ENCODE data around the gene CDCA5.
A peak's percentile ranks its signal among the peaks of the same experiment; 100 is the strongest.

The CDCA5 gene

DNA sequence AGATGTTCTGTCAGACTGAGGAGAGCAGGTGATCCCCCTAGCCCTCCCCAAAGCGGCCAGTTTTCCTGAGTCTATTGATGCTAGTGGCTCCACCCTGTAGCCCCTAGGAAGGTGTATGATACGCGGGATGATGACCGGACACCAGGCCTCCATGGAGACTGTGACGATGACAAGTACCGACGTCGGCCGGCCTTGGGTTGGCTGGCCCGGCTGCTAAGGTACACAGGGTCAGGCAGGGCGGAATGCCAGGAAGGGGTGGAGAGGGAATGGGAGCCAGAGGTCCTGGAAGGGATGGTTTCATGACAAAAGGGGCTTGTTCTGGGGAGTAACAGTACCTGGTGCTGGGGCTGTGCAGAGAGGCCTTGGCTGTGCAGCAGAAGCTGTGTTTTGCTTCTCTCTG lies 3.4 kb upstream of the CDCA5 start:
- Histone ChIP-seq H3K27me3 (ENCODE audit: insufficient read depth, insufficient read length) (no peaks in the 10 kb centered on the region), H3K36me3 (ENCODE audit: insufficient read depth, insufficient read length, low read length) (peaks cover 67% of the 10 kb centered on the region), H3K9me3 (ENCODE audit: insufficient read depth, low read length) (no peaks in the 10 kb centered on the region), H3K4me1 (ENCODE audit: insufficient read depth, insufficient read length) (no peaks in the 10 kb centered on the region), H3K9ac (ENCODE audit: insufficient read length, low read depth) (no peak overlapping the region), H3K4me3 (ENCODE audit: insufficient read length, low read depth) (no peak overlapping the region)
- DNase-seq (ENCODE audit: low read depth, low spot score), result no peak
- TF ChIP-seq SUZ12 (IDR thresholded peaks at IDR 0.05; ENCODE audit: extremely low read depth, insufficient read depth, insufficient read length), result no peak
- TF ChIP-seq YY1 (IDR thresholded peaks at IDR 0.05; ENCODE audit: insufficient read depth, insufficient read length), result no peak
- no peak for TF ChIP-seq ZNF274 (IDR thresholded peaks at IDR 0.05; ENCODE audit: low read depth, low read length)

DNA sequence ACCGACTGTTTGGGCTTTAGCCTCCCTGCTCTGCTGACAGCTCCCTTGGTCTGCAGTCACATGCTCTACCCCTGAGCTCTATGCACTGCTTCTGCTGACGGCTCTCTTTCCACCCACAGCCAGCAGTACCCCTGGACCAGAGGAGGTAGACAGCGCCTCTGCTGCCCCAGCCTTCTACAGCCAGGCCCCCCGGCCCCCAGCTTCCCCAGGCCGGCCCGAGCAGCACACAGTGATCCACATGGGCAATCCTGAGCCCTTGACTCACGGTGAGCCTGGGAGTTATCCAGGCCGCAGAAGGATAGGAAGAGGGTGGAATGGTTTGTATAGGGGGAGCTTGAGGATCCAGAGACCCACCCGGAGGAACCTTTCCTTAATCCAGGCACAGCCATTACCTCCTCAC lies 3.0 kb upstream of the CDCA5 start:
- TF ChIP-seq SUZ12 (IDR thresholded peaks at IDR 0.05; ENCODE audit: extremely low read depth, insufficient read depth, insufficient read length) (no peak), YY1 (IDR thresholded peaks at IDR 0.05; ENCODE audit: insufficient read depth, insufficient read length) (no peak), ZNF274 (IDR thresholded peaks at IDR 0.05; ENCODE audit: low read depth, low read length) (no peak)
- peaks cover 71% of the 10 kb centered on the region for H3K36me3 ChIP-seq (ENCODE audit: insufficient read depth, insufficient read length, low read length)
- H3K27me3 ChIP-seq (ENCODE audit: insufficient read depth, insufficient read length), result no peaks in the 10 kb centered on the region
- no peaks in the 10 kb centered on the region for H3K9me3 ChIP-seq (ENCODE audit: insufficient read depth, low read length)
- no peak for DNase-seq (ENCODE audit: low read depth, low spot score)
- H3K4me1 ChIP-seq (ENCODE audit: insufficient read depth, insufficient read length), result no peaks in the 10 kb centered on the region
- H3K9ac ChIP-seq (ENCODE audit: insufficient read length, low read depth), result no peak overlapping the region
- no peak overlapping the region for H3K4me3 ChIP-seq (ENCODE audit: insufficient read length, low read depth)

DNA sequence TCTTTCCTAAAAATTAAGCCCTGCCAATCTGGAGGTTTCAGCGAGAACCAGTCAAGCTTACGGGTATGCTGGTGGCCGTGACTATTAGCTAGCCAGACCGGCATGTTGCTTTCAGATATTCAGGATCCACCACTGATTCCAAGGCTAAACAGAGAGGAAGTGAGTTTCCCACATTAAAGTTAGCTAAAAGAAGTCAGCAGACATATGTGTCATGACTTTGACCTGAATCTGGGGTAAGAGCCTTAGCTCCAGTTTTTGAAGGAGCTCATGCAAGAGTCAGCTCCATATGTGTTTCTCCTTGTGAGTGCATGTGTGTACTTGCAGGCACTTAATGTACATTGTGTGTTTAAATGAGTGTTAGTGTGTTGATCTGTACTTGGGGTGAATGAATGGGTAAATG lies 1.6 kb upstream of the CDCA5 start:
- Histone ChIP-seq H3K36me3 (ENCODE audit: insufficient read depth, insufficient read length, low read length) (peaks cover 81% of the 10 kb centered on the region), H3K9ac (ENCODE audit: insufficient read length, low read depth) (peak overlapping the region; percentile 86)

DNA sequence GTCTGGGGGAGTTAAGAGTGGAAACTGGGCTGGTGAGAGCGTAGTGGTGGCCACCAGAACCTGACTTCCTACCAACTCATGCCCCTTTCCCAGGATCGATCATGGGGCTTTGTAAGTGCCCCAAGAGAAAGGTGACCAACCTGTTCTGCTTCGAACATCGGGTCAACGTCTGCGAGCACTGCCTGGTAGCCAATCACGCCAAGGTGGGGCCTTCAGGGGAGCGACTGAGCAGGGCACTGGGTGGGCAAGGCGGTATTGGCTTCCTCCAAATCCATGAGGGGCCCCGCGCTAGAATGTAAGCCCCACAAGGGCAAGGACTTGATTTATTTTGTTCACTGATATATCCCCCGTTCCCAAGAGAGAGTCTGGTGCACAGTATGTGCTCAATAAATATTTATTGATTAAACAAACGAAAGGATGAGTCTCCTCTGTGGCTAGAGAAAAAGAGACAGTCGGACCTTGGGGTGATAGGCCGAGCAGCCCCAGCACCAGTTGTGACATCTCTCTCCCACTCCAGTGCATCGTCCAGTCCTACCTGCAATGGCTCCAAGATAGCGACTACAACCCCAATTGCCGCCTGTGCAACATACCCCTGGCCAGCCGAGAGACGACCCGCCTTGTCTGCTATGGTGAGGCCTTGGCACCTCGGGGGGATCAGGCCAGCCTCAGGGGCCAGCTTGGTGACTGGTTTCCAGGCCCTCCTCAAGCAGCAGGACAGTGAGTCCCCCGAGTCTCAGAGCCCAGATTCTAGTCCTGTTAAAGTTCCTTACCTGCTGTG lies 947 bp upstream of the CDCA5 start:
- Histone ChIP-seq H3K4me1 (ENCODE audit: insufficient read depth, insufficient read length) (no peaks in the 10 kb centered on the region), H3K9ac (ENCODE audit: insufficient read length, low read depth) (peak overlapping the region; percentile 86), H3K36me3 (ENCODE audit: insufficient read depth, insufficient read length, low read length) (peaks cover 83% of the 10 kb centered on the region), H3K27me3 (ENCODE audit: insufficient read depth, insufficient read length) (no peaks in the 10 kb centered on the region), H3K4me3 (ENCODE audit: insufficient read length, low read depth) (peak overlapping the region; percentile 75), H3K9me3 (ENCODE audit: insufficient read depth, low read length) (no peaks in the 10 kb centered on the region)
- TF ChIP-seq ZNF274 (IDR thresholded peaks at IDR 0.05; ENCODE audit: low read depth, low read length) (no peak), SUZ12 (IDR thresholded peaks at IDR 0.05; ENCODE audit: extremely low read depth, insufficient read depth, insufficient read length) (no peak), YY1 (IDR thresholded peaks at IDR 0.05; ENCODE audit: insufficient read depth, insufficient read length) (no peak)
- DNase-seq (ENCODE audit: low read depth, low spot score), result no peak

More for the DNA sequence above, 1.6 kb upstream of the CDCA5 start:
- Histone ChIP-seq H3K4me3 (ENCODE audit: insufficient read length, low read depth) (no peak overlapping the region), H3K4me1 (ENCODE audit: insufficient read depth, insufficient read length) (no peaks in the 10 kb centered on the region), H3K27me3 (ENCODE audit: insufficient read depth, insufficient read length) (no peaks in the 10 kb centered on the region), H3K9me3 (ENCODE audit: insufficient read depth, low read length) (no peaks in the 10 kb centered on the region)
- TF ChIP-seq YY1 (IDR thresholded peaks at IDR 0.05; ENCODE audit: insufficient read depth, insufficient read length) (no peak), ZNF274 (IDR thresholded peaks at IDR 0.05; ENCODE audit: low read depth, low read length) (no peak), SUZ12 (IDR thresholded peaks at IDR 0.05; ENCODE audit: extremely low read depth, insufficient read depth, insufficient read length) (no peak)
- no peak for DNase-seq (ENCODE audit: low read depth, low spot score)

DNA sequence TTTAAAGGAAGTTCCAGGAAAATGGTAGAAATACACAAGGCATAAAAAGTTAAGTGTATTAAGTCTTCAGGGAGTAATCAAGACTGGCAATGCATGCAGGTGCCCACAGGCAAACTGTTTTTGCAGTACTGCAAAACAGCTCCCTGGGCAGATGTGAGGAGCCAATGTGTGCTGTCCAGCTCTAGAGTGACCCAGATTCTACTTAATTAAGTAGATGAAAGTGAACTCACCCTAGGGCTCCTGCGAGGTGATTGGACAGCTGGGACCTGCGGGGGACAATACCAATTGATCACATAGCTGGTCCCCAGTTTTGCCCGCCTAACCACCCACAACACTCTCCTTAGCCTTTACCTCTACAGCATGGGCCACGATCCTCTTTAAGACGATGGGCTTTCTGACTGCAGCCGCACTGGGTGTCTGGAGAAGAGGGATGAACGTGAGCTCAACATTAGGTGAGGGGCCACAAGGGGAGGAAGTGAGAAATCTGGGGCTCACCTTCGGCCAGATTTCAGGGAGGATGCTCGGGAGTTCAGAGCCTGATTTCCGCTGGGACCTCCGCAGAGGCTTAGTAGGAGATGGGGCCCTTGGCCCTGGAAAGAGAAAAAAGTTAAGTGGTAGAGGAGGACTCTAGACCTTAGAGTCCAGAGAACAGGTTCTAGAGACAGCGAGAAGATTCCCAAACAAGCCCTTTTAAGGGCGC lies 556 bp downstream of the CDCA5 start:
- no peaks in the 10 kb centered on the region for H3K4me1 ChIP-seq (ENCODE audit: insufficient read depth, insufficient read length)
- H3K9ac ChIP-seq (ENCODE audit: insufficient read length, low read depth), result peak overlapping the region; percentile 86
- peak overlapping the region; percentile 75 for H3K4me3 ChIP-seq (ENCODE audit: insufficient read length, low read depth)
- no peak for DNase-seq (ENCODE audit: low read depth, low spot score)
- H3K9me3 ChIP-seq (ENCODE audit: insufficient read depth, low read length), result no peaks in the 10 kb centered on the region
- H3K27me3 ChIP-seq (ENCODE audit: insufficient read depth, insufficient read length), result no peaks in the 10 kb centered on the region
- H3K36me3 ChIP-seq (ENCODE audit: insufficient read depth, insufficient read length, low read length), result peaks cover 82% of the 10 kb centered on the region
- TF ChIP-seq ZNF274 (IDR thresholded peaks at IDR 0.05; ENCODE audit: low read depth, low read length) (no peak), YY1 (IDR thresholded peaks at IDR 0.05; ENCODE audit: insufficient read depth, insufficient read length) (no peak), SUZ12 (IDR thresholded peaks at IDR 0.05; ENCODE audit: extremely low read depth, insufficient read depth, insufficient read length) (no peak)

DNA sequence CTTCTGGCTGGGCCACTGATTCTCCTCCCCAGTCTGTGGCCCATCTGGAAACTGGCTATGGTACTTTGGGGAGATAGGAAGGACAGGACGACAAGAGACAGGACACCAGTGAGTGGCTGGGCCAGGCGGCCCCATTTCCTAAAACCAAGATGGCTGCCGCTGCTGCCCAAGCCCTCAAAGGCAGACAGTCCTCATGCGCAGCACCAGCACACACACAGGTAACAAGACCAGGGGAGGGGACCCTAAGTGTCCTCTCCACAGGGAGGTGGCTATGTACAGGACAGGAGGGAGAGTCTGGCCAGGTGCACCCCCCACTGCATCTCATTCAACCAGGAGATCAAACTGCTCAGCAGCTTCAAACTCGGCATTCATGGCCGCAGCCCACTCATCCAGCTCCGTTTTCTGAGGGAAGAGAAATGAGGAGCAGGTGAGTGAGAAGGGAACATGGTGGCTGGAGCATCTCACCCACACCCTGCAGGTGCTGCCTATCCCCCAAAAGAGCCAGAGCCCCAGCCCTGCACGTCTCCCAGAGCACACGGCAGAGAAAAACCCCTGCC lies 5.0 kb downstream of the CDCA5 start:
- no peaks in the 10 kb centered on the region for H3K27me3 ChIP-seq (ENCODE audit: insufficient read depth, insufficient read length)
- no peak overlapping the region for H3K9ac ChIP-seq (ENCODE audit: insufficient read length, low read depth)
- peaks cover 75% of the 10 kb centered on the region for H3K36me3 ChIP-seq (ENCODE audit: insufficient read depth, insufficient read length, low read length)
- DNase-seq (ENCODE audit: low read depth, low spot score), result no peak
- H3K4me1 ChIP-seq (ENCODE audit: insufficient read depth, insufficient read length), result peaks cover 2% of the 10 kb centered on the region
- TF ChIP-seq SUZ12 (IDR thresholded peaks at IDR 0.05; ENCODE audit: extremely low read depth, insufficient read depth, insufficient read length) (no peak), YY1 (IDR thresholded peaks at IDR 0.05; ENCODE audit: insufficient read depth, insufficient read length) (peak; percentile 46)
- no peaks in the 10 kb centered on the region for H3K9me3 ChIP-seq (ENCODE audit: insufficient read depth, low read length)
- no peak overlapping the region for H3K4me3 ChIP-seq (ENCODE audit: insufficient read length, low read depth)

DNA sequence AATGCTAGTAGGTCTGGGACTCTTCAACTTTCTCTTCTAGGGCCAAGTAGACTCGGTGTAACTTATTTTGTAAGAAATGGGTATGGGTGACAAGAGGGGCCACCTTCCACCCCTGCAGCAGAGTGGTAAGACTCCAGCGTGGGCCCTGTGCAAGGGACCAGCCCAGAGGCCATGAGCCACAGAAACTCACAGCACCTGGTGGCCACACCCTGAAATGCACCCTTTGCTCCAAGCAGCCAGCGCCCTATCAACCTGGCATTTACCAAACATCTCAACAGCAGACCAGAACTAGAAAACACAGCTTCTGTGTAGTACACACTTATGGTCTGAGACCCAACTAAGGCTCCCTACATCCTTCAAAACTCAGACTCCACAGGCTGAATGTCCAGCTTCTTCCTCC lies 5.7 kb downstream of the CDCA5 start:
- peaks cover 2% of the 10 kb centered on the region for H3K4me1 ChIP-seq (ENCODE audit: insufficient read depth, insufficient read length)

More for the DNA sequence above, 5.7 kb downstream of the CDCA5 start:
- Histone ChIP-seq H3K36me3 (ENCODE audit: insufficient read depth, insufficient read length, low read length) (peaks cover 72% of the 10 kb centered on the region), H3K9ac (ENCODE audit: insufficient read length, low read depth) (no peak overlapping the region), H3K27me3 (ENCODE audit: insufficient read depth, insufficient read length) (no peaks in the 10 kb centered on the region), H3K9me3 (ENCODE audit: insufficient read depth, low read length) (no peaks in the 10 kb centered on the region), H3K4me3 (ENCODE audit: insufficient read length, low read depth) (no peak overlapping the region)
- TF ChIP-seq SUZ12 (IDR thresholded peaks at IDR 0.05; ENCODE audit: extremely low read depth, insufficient read depth, insufficient read length), result no peak
- no peak for TF ChIP-seq ZNF274 (IDR thresholded peaks at IDR 0.05; ENCODE audit: low read depth, low read length)
- no peak for TF ChIP-seq YY1 (IDR thresholded peaks at IDR 0.05; ENCODE audit: insufficient read depth, insufficient read length)
- no peak for DNase-seq (ENCODE audit: low read depth, low spot score)

All from NT2/D1 (cell line).